ENCODE data around the gene KIF1B.

- TF ChIP-seq, protein P1, sequence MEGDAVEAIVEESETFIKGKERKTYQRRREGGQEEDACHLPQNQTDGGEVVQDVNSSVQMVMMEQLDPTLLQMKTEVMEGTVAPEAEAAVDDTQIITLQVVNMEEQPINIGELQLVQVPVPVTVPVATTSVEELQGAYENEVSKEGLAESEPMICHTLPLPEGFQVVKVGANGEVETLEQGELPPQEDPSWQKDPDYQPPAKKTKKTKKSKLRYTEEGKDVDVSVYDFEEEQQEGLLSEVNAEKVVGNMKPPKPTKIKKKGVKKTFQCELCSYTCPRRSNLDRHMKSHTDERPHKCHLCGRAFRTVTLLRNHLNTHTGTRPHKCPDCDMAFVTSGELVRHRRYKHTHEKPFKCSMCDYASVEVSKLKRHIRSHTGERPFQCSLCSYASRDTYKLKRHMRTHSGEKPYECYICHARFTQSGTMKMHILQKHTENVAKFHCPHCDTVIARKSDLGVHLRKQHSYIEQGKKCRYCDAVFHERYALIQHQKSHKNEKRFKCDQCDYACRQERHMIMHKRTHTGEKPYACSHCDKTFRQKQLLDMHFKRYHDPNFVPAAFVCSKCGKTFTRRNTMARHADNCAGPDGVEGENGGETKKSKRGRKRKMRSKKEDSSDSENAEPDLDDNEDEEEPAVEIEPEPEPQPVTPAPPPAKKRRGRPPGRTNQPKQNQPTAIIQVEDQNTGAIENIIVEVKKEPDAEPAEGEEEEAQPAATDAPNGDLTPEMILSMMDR (conservative IDR thresholded peaks at IDR 0.05; ENCODE audit: low read depth in 2 of 2), result no peak
- TF ChIP-seq, protein P2, sequence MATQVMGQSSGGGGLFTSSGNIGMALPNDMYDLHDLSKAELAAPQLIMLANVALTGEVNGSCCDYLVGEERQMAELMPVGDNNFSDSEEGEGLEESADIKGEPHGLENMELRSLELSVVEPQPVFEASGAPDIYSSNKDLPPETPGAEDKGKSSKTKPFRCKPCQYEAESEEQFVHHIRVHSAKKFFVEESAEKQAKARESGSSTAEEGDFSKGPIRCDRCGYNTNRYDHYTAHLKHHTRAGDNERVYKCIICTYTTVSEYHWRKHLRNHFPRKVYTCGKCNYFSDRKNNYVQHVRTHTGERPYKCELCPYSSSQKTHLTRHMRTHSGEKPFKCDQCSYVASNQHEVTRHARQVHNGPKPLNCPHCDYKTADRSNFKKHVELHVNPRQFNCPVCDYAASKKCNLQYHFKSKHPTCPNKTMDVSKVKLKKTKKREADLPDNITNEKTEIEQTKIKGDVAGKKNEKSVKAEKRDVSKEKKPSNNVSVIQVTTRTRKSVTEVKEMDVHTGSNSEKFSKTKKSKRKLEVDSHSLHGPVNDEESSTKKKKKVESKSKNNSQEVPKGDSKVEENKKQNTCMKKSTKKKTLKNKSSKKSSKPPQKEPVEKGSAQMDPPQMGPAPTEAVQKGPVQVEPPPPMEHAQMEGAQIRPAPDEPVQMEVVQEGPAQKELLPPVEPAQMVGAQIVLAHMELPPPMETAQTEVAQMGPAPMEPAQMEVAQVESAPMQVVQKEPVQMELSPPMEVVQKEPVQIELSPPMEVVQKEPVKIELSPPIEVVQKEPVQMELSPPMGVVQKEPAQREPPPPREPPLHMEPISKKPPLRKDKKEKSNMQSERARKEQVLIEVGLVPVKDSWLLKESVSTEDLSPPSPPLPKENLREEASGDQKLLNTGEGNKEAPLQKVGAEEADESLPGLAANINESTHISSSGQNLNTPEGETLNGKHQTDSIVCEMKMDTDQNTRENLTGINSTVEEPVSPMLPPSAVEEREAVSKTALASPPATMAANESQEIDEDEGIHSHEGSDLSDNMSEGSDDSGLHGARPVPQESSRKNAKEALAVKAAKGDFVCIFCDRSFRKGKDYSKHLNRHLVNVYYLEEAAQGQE (IDR thresholded peaks at IDR 0.05; ENCODE audit: unreplicated experiment), result no peak
- no peak for TF ChIP-seq EZH2 (IDR thresholded peaks at IDR 0.05; ENCODE audit: low read depth, unreplicated experiment)
- TF ChIP-seq ZNF114 (CRISPR knock-in tag; IDR thresholded peaks at IDR 0.05), result no peak
- no peak for TF ChIP-seq NANOG (IDR thresholded peaks at IDR 0.05; ENCODE audit: borderline replicate concordance)
- TF ChIP-seq POLR2AphosphoS5 (IDR thresholded peaks at IDR 0.05; ENCODE audit: low read depth), result no peak
- no peak for TF ChIP-seq EZH2phosphoT487 (IDR thresholded peaks at IDR 0.05; ENCODE audit: unreplicated experiment)
- TF ChIP-seq ZNF331 (CRISPR knock-in tag; IDR thresholded peaks at IDR 0.05; ENCODE audit: low read depth), result no peak
- no peak for TF ChIP-seq JUNB (IDR thresholded peaks at IDR 0.05; ENCODE audit: unreplicated experiment)
- no peak for TF ChIP-seq STAT1 (IDR thresholded peaks at IDR 0.05; ENCODE audit: unreplicated experiment)
- TF ChIP-seq, protein P3, sequence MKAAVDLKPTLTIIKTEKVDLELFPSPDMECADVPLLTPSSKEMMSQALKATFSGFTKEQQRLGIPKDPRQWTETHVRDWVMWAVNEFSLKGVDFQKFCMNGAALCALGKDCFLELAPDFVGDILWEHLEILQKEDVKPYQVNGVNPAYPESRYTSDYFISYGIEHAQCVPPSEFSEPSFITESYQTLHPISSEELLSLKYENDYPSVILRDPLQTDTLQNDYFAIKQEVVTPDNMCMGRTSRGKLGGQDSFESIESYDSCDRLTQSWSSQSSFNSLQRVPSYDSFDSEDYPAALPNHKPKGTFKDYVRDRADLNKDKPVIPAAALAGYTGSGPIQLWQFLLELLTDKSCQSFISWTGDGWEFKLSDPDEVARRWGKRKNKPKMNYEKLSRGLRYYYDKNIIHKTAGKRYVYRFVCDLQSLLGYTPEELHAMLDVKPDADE (IDR thresholded peaks at IDR 0.05), result no peak
Observed at GRCh38 chr1:10271869-10272268, 61.5 kb downstream of the KIF1B start.
